ENCODE data around the gene TTBK1.

GRCh38 chr6:43260791-43261190, 17.5 kb downstream of the TTBK1 start:
- TF ChIP-seq SMC3 (conservative IDR thresholded peaks at IDR 0.05; ENCODE audit: poor library complexity) (no peak), EZH2 (IDR thresholded peaks at IDR 0.05; ENCODE audit: borderline replicate concordance, insufficient read depth, low read length, poor library complexity, severe bottlenecking) (no peak), REST (IDR thresholded peaks at IDR 0.05; ENCODE audit: borderline replicate concordance) (no peak), POLR2AphosphoS5 (IDR thresholded peaks at IDR 0.05) (no peak), EP300 (conservative IDR thresholded peaks at IDR 0.05; ENCODE audit: poor library complexity, severe bottlenecking) (no peak), RAD21 (conservative IDR thresholded peaks at IDR 0.05) (no peak), TAF1 (IDR thresholded peaks at IDR 0.05; ENCODE audit: low read depth) (no peak)
- TF ChIP-seq, protein P1, sequence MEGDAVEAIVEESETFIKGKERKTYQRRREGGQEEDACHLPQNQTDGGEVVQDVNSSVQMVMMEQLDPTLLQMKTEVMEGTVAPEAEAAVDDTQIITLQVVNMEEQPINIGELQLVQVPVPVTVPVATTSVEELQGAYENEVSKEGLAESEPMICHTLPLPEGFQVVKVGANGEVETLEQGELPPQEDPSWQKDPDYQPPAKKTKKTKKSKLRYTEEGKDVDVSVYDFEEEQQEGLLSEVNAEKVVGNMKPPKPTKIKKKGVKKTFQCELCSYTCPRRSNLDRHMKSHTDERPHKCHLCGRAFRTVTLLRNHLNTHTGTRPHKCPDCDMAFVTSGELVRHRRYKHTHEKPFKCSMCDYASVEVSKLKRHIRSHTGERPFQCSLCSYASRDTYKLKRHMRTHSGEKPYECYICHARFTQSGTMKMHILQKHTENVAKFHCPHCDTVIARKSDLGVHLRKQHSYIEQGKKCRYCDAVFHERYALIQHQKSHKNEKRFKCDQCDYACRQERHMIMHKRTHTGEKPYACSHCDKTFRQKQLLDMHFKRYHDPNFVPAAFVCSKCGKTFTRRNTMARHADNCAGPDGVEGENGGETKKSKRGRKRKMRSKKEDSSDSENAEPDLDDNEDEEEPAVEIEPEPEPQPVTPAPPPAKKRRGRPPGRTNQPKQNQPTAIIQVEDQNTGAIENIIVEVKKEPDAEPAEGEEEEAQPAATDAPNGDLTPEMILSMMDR (IDR thresholded peaks at IDR 0.05; ENCODE audit: poor library complexity, severe bottlenecking) = no peak

Measured in neural cell (in vitro differentiated cells).